IPS-18c (cell line): ENCODE results near the gene SURF1.

Source experiments
- H3K4me3 ChIP-seq: 2 replicates; pipeline ENCODE4 v1.7.0; 2013; ENCODE audit warnings: low read depth, mild to moderate bottlenecking, low read length, moderate library complexity; ENCODE audit not compliant: insufficient read depth
- H3K9me3 ChIP-seq: one replicate; pipeline ENCODE4 v1.6.1; 2013; ENCODE audit warnings: mild to moderate bottlenecking, low read length, moderate library complexity; ENCODE audit not compliant: control insufficient read depth, insufficient read depth

Gene SURF1

GRCh38 chr9:133352635-133353340, 3.5 kb downstream of the SURF1 start:
- Histone ChIP-seq H3K9me3 (peaks cover 2% of the 10 kb centered on the region), H3K4me3 (no peak overlapping the region)

- Histone ChIP-seq H3K4me3 (no peak overlapping the region), H3K9me3 (peaks cover 2% of the 10 kb centered on the region)
Observed at GRCh38 chr9:133351908-133352634, 4.2 kb downstream of the SURF1 start.

- H3K4me3 ChIP-seq, result no peak overlapping the region
Observed at GRCh38 chr9:133351526-133351907, 4.8 kb downstream of the SURF1 start.

DNA sequence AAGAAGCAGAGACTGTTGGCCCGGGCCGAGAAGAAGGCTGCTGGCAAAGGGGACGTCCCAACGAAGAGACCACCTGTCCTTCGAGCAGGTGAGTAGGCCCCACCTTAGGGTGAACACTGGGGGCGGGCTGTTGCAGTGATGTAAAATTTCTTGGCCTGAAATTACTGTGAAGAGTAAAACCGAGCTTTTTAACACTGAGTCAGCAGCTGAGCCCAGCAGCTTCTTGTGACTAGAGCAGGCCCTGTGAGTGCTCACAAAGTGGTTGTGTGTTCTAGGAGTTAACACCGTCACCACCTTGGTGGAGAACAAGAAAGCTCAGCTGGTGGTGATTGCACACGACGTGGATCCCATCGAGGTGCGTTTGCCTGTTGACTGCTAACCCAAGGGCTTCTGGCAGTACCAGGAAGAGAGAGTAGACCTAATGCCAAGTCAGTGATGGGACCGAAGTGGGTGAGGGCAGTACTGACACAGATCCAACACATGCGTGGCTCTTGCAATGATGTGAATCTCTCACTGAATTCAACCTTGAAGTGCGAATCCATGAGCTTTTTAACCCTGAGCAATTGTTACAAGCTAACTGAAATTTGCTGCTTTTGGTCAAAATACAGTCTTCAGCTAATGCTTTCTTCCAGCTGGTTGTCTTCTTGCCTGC, 6.2 kb downstream of the SURF1 start:
- H3K9me3 ChIP-seq, result peaks cover 2% of the 10 kb centered on the region
- peak overlapping the region; percentile 99; the same call in 1 of the 2 replicates for H3K4me3 ChIP-seq

More at GRCh38 chr9:133351526-133351907, 4.8 kb downstream of the SURF1 start:
- peaks cover 2% of the 10 kb centered on the region for H3K9me3 ChIP-seq

DNA sequence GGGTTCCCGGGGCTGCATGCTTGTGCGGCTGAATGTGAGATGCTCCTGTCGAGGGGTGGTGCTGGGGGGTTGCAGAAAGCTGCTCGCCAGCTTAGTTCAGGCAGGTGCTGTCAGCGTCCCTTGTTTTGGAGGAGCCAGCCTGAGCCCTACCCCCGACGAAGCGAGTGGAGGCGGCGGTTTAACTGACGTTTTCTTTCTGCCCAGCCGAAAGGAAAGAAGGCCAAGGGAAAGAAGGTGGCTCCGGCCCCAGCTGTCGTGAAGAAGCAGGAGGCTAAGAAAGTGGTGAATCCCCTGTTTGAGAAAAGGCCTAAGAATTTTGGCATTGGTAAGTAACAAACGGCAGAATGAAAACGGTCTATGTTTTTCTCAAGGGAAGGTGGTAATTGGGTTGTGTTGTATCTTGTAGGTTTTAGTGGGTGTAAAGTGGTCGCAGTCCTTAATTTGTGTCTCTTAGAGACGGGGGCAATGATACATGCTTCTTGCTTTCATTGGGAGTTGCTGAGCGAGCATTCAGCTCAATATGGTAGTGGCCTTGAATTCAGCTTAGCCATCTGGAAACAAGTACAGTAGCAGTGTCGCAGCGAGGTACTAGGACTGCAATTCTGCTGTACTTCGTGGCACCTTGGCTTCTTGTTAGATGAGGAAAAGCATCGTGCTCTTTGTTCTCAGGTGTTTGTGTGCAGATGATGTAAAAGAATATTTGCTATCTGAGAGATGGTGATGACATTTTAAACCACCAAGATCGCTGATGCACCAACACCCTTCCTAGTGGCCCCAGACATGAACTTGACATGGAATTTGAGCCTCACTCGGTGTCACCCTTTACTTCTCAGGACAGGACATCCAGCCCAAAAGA, 7.3 kb downstream of the SURF1 start:
- H3K9me3 ChIP-seq, result peaks cover 2% of the 10 kb centered on the region
- peak overlapping the region; percentile 99 for H3K4me3 ChIP-seq

GRCh38 chr9:133347985-133348717, 8.1 kb downstream of the SURF1 start, which contains the start of the genes MED22 and RPL7A:
TSS of gene MED22 (minus strand) at chr9:133348131. CDS start at chr9:133346662, 1,469 bp downstream.
TSS of gene RPL7A (plus strand) at chr9:133348218. CDS start at chr9:133348244, 26 bp downstream.
- Histone ChIP-seq H3K9me3 (peaks cover 2% of the 10 kb centered on the region), H3K4me3 (peak within 1 kb of the TSS; percentile 99)

DNA sequence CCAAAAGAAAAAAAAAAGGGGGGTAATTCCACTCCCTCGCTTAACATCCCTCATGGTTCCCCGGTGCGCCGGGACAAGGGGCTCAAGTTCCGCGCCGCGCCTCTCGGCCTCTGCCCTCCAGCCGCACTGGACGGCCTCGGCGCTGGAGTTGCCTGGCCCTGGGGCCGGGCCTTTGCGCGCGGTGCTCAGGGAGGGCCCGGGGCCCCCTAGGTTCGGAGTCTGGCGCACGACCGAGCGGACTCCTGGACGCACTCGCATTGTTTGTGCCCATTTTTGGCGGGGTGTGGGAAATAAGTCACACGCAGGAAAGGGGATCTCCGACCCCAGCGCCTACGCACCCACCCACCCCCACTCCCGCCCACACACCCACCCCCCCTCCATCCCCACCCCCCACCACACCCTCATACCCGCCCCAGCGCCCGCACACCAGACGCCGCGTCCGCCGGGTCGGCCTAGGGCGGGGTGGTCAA, 8.7 kb downstream of the SURF1 start:
- Histone ChIP-seq H3K9me3 (peaks cover 2% of the 10 kb centered on the region), H3K4me3 (peak overlapping the region; percentile 99)

DNA sequence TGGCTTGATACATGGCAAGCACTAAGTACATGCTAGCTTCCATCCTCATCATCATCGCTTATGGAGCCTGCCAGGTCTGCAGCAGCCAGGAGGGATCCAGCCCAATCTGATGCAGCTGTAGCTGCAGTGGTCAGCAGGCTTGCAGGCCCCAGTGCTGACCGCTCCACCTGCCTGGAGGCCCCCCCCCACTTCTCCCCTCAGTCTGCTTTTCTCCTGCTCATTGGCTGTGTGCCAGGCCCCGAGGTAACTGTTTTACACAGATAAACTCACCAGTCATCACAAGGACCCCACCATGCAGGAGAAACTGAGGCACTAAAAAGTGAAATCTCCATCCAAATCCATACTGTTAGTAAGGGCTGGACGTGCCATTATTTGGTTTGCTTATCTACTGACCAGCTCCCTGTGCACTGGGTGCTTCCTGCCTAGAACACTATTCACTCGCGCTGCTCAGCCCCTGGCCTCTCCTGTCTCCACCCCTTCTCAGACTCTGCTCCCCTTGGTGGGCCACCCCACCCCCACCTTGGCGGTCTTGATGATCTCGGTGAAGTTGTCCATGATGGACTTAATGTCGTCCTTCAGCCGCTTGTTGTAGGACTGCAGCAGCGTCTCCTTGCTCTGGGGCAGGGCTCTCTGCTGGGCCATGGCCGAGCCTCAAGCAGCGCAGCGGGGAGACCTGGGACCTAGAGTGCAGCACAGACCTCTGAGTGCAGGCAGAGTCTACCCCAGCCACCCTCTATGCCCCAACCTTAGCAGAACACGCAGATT, 10.1 kb downstream of the SURF1 start:
- H3K9me3 ChIP-seq, result peaks cover 2% of the 10 kb centered on the region
- H3K4me3 ChIP-seq, result peak overlapping the region; percentile 99

GRCh38 chr9:133345596-133345995, 10.7 kb downstream of the SURF1 start:
- no peak overlapping the region for H3K4me3 ChIP-seq
- peaks cover 2% of the 10 kb centered on the region for H3K9me3 ChIP-seq

DNA sequence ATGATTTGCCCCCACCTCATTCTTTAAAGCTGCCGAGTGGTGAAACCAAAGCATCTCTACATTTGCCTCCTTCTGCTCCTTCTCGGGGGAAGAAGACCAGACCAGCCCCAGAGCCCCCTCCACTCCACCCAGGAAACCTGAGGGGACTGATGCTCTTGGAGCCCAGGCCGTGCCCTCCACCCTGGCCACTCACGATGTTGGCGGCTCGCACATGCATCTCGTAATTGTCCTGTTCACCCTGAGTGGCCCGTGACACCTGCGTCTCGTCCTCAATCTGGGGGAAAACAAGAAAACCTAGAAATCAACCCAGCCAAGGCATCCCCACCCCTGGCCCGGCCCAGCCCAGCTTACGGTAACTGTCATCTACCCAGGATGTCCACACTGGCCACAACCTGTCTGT, 11.3 kb downstream of the SURF1 start:
- peaks cover 2% of the 10 kb centered on the region for H3K9me3 ChIP-seq

GRCh38 chr9:133344071-133344470, 12.2 kb downstream of the SURF1 start:
- Histone ChIP-seq H3K9me3 (peaks cover 2% of the 10 kb centered on the region), H3K4me3 (no peak overlapping the region)

More for the DNA sequence above, 11.3 kb downstream of the SURF1 start:
- no peak overlapping the region for H3K4me3 ChIP-seq

- H3K9me3 ChIP-seq, result no peaks in the 10 kb centered on the region
- no peak overlapping the region for H3K4me3 ChIP-seq
Observed at GRCh38 chr9:133342570-133342969, 13.7 kb downstream of the SURF1 start.

DNA sequence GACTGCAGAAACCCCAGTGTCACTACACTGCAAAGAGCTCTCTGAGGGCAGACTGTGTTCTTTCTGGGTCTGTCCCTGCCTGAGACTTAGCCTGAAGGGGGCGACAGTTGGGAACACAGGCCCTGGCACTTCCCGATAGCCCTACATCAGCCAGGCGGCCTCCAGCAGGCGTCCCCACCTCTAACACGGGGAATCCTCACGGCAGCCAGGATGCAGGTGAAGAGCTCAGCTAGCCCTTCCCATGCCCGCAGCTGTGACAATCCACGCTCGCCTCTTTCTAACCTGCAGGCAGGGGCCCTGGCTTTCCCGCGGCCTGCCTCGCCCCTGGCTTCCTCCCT, 14.2 kb downstream of the SURF1 start:
- H3K4me3 ChIP-seq, result no peak overlapping the region
- no peaks in the 10 kb centered on the region for H3K9me3 ChIP-seq

DNA sequence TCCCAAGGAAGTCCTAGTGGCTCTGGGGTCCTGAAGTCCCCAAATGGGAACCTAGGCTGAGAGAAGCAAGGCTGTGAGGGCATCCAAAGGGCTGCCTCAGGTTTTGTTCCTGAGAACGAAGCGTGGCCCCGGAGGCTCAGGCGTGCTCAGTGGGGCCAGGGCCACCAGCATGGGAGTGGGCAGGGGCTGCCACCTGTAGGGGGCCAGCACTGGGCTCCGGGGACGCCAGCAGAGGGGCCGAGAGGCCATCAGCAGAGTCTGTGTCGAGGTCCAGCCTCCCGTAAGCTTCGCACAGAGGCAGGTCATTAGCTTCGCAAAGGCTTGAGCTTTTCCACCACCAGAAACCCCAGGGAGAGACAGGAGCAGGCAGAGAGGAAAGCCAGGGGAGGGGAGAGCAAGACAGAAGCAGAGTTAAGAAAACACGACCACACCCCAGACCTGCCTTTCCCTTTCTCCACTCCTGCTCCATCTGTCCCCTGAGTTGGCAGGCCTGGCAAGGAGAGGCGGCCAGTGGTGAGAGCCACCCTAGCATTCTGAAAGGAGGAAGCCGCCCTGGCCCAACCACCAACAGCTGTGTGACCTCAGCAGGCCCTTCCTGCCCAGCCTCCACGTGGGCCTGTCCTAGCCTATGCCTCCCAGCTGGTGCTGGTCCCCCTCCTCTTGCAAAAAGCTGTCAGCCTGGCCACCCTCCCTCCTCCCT, 14.8 kb downstream of the SURF1 start:
- Histone ChIP-seq H3K9me3 (no peaks in the 10 kb centered on the region), H3K4me3 (no peak overlapping the region)

DNA sequence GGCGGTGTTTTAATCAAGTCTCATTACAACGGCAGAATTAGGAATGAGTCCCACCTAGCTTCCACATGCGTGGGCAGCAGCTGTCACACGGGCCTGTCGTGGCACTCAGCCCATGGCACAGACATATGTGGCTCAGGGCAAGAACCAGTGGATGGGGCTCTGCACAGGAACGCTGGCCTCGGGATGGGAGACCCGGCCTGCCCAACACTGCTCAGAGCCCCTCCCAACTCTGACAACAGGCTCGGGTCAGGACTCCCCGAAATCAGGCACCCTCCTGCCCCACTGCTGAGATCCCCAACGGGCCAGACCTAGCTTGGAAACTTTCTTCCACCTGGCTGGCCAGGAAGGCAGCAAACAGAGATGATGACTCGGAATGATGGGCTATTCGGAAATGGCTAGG, 15.4 kb downstream of the SURF1 start:
- Histone ChIP-seq H3K4me3 (no peak overlapping the region), H3K9me3 (no peaks in the 10 kb centered on the region)
